HG03565 (cell line): ENCODE measurements around the gene DLX4.

Source experiments
- ATAC-seq: cut with Tn5 transposase; IDR thresholded peaks from one replicate; pipeline ENCODE4 v1.9.1; 2021; ENCODE audit warnings: mild to moderate bottlenecking, moderate library complexity; ENCODE audit not compliant: unreplicated experiment

Gene DLX4

GRCh38 chr17:49946208-49946607 lies 22.8 kb upstream of the DLX4 start:
- ATAC-seq: no peak

- ATAC-seq: no peak
These were observed 21.9 kb upstream of the DLX4 start for GRCh38 chr17:49946964-49947584.

- ATAC-seq: no peak
These were observed 19.4 kb upstream of the DLX4 start for GRCh38 chr17:49949634-49950033.

GRCh38 chr17:49951362-49952082 lies 17.5 kb upstream of the DLX4 start:
- ATAC-seq: no peak

GRCh38 chr17:49952209-49952911 lies 16.6 kb upstream of the DLX4 start:
- no peak for ATAC-seq

- ATAC-seq: no peak
These were observed 16.0 kb upstream of the DLX4 start for GRCh38 chr17:49952912-49953497.

GRCh38 chr17:49955157-49955556 lies 13.8 kb upstream of the DLX4 start:
- no peak for ATAC-seq

- ATAC-seq: no peak
These were observed 12.2 kb upstream of the DLX4 start for GRCh38 chr17:49956780-49957179.

- ATAC-seq: no peak
These were observed 11.6 kb upstream of the DLX4 start for GRCh38 chr17:49957350-49957749.

GRCh38 chr17:49958723-49959122 lies 10.3 kb upstream of the DLX4 start:
- no peak for ATAC-seq

- ATAC-seq: no peak
These were observed 9.6 kb upstream of the DLX4 start for GRCh38 chr17:49959183-49959935.

GRCh38 chr17:49962599-49963308 lies 6.2 kb upstream of the DLX4 start:
- no peak for ATAC-seq

- no peak for ATAC-seq
These were observed 5.7 kb upstream of the DLX4 start for GRCh38 chr17:49963309-49963625.

GRCh38 chr17:49963626-49964302 lies 5.2 kb upstream of the DLX4 start:
- ATAC-seq: no peak

- ATAC-seq: no peak
These were observed 4.7 kb upstream of the DLX4 start for GRCh38 chr17:49964303-49964768.

GRCh38 chr17:49964769-49965523 lies 4.0 kb upstream of the DLX4 start:
- no peak for ATAC-seq

- no peak for ATAC-seq
These were observed 3.5 kb upstream of the DLX4 start for GRCh38 chr17:49965524-49965909.

- ATAC-seq: no peak
These were observed 2.2 kb upstream of the DLX4 start for GRCh38 chr17:49966767-49967166.

GRCh38 chr17:49967205-49967604 lies 1.8 kb upstream of the DLX4 start:
- ATAC-seq: no peak
